HG03097 (cell line): Measurements from ENCODE around the gene TRAFD1.

ENCODE experiments used
- ATAC-seq: cut with Tn5 transposase; IDR thresholded peaks from one replicate; pipeline ENCODE4 v1.9.1; 2021; ENCODE audit not compliant: unreplicated experiment, low FRiP score

Gene TRAFD1

GRCh38 chr12:112172556-112173324 is 47.4 kb downstream of the TRAFD1 start:
- ATAC-seq: no peak

- ATAC-seq: no peak
These were observed 50.2 kb downstream of the TRAFD1 start for GRCh38 chr12:112175361-112176155.

GRCh38 chr12:112176321-112177010 is 51.1 kb downstream of the TRAFD1 start:
- no peak for ATAC-seq

GRCh38 chr12:112178796-112179195 is 53.4 kb downstream of the TRAFD1 start:
- ATAC-seq: no peak

- ATAC-seq: no peak
These were observed 54.0 kb downstream of the TRAFD1 start for GRCh38 chr12:112179341-112179740.

- no peak for ATAC-seq
These were observed 54.6 kb downstream of the TRAFD1 start for GRCh38 chr12:112179916-112180315.

GRCh38 chr12:112180422-112180821 is 55.1 kb downstream of the TRAFD1 start:
- ATAC-seq: no peak

GRCh38 chr12:112182499-112182898 is 57.1 kb downstream of the TRAFD1 start:
- ATAC-seq: no peak

- no peak for ATAC-seq
These were observed 58.0 kb downstream of the TRAFD1 start for GRCh38 chr12:112183141-112184021.

- no peak for ATAC-seq
These were observed 58.9 kb downstream of the TRAFD1 start for GRCh38 chr12:112184056-112184887.

GRCh38 chr12:112185093-112185923 is 59.9 kb downstream of the TRAFD1 start:
- ATAC-seq: no peak

- no peak for ATAC-seq
These were observed 62.9 kb downstream of the TRAFD1 start for GRCh38 chr12:112188130-112188830.

- ATAC-seq: no peak
These were observed 65.1 kb downstream of the TRAFD1 start for GRCh38 chr12:112190231-112191025.

GRCh38 chr12:112191201-112191600 is 65.8 kb downstream of the TRAFD1 start:
- ATAC-seq: no peak

GRCh38 chr12:112191840-112192321 is 66.5 kb downstream of the TRAFD1 start:
- ATAC-seq: no peak

GRCh38 chr12:112192475-112192874 is 67.1 kb downstream of the TRAFD1 start:
- no peak for ATAC-seq
